ENCODE data around the gene GLP1R. TPM values are rescaled to one million over a fixed set of nuclear protein-coding genes. Genes with fewer than 3 reads are reported as not detected.
"Not testable (repeated sequence)": the region's sequence is repeated elsewhere in the genome, so short reads cannot be mapped to it uniquely, and the experiment has no call there.

Gene GLP1R
- total RNA-seq, 2 experiments from 2014 or later, result 0.70 to 0.94 TPM

DNA sequence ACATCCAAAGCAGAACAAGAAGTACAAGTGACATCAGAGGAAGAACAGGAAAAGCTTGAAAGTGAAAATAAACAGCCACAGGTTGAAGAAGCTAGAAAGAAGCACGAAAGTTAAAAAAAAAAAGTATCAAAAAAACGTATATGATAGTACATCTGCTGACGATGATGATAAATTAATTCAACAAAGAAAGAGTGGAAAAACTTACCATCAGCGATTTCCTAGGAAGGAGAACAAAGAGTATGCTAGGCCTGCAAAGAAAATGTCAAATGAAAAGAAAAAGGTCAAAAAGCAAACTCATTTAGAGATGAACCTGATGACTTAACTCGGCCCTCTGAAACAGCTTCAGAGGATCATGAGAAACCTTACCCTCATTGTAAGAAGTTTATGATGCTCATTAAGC, 62.7 kb downstream of the GLP1R start:
- no peaks in the 10 kb centered on the region for H3K27me3 Mint-ChIP-seq
- peak overlapping the region; percentile 85 for H3K4me3 Mint-ChIP-seq
- peak overlapping the region; percentile 99 for H3K27ac Mint-ChIP-seq
- intact Hi-C loops (cut with DNase I, micrococcal nuclease), result loop anchor here (1.0 to 10.0 kb wide), 8 partner anchors 42 to 1616 kb away; partner anchors contain the start of genes CCDC167 (in 1 of the 2), KCNK5 (in 1 of the 2), KIF6 (in 1 of the 2) and MOCS1 (in 1 of the 2)
- no peak for DNase-seq
- no peaks in the 10 kb centered on the region for H3K9me3 Mint-ChIP-seq (ENCODE audit: low read depth)
- ChIA-PET CTCF (interaction anchor here (0.6 to 2.2 kb wide), 10 partner anchors 9 to 239 kb away, joined by 3 to 18 read pairs (median 5); no protein-coding TSS in a partner anchor), POLR2A (interaction anchor here (0.7 to 1.9 kb wide), 3 partner anchors 138 to 192 kb away, joined by 3 to 9 read pairs (median 3); no protein-coding TSS in a partner anchor)
- peaks cover 81% of the 10 kb centered on the region for H3K4me1 Mint-ChIP-seq
- peak; percentile 28 for ATAC-seq
- H3K36me3 Mint-ChIP-seq (ENCODE audit: low read depth), result peaks cover 41% of the 10 kb centered on the region

GRCh38 chr6:39113788-39114187, 65.2 kb downstream of the GLP1R start:
- H3K4me3 Mint-ChIP-seq, result peak overlapping the region; percentile 85
- H3K27me3 Mint-ChIP-seq, result no peaks in the 10 kb centered on the region
- ATAC-seq (no peak), DNase-seq (no peak)
- H3K27ac Mint-ChIP-seq, result peak overlapping the region; percentile 98
- H3K4me1 Mint-ChIP-seq, result peaks cover 75% of the 10 kb centered on the region
- H3K9me3 Mint-ChIP-seq (ENCODE audit: low read depth), result peaks cover 3% of the 10 kb centered on the region
- ChIA-PET POLR2A (interaction anchor here (1.5 kb wide), 1 partner anchor 11 kb away, joined by 3 read pairs; no protein-coding TSS in a partner anchor), CTCF (interaction anchor here (1.1 to 1.5 kb wide), 2 partner anchors 12 to 46 kb away, joined by 3 to 6 read pairs; no protein-coding TSS in a partner anchor)
- intact Hi-C loops (cut with DNase I, micrococcal nuclease), result loop anchor here (1.0 to 10.0 kb wide), 11 partner anchors 11 to 1959 kb away; partner anchors contain the start of genes BTBD9 (in 1 of the 2), CCDC167 (in 1 of the 2), GLO1 (in 1 of the 2) and KCNK5 (in 1 of the 2)
- H3K36me3 Mint-ChIP-seq (ENCODE audit: low read depth), result peaks cover 27% of the 10 kb centered on the region

DNA sequence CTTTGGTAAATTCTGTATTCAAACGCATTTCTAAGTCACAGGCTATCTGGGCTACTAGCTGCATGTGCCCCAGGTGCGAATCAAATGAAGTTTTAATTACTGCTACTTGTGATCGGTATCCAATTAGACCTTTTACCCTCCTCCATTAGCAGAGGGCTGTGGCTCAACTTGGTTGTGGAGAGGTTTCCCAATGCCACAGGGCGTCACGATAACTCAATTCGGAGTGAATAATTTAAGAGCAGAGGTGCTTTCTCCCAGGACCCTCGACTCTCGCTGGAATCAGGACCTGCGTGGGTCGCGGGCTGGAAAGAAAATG, 65.8 kb downstream of the GLP1R start:
- peak; percentile 6 for ATAC-seq

DNA sequence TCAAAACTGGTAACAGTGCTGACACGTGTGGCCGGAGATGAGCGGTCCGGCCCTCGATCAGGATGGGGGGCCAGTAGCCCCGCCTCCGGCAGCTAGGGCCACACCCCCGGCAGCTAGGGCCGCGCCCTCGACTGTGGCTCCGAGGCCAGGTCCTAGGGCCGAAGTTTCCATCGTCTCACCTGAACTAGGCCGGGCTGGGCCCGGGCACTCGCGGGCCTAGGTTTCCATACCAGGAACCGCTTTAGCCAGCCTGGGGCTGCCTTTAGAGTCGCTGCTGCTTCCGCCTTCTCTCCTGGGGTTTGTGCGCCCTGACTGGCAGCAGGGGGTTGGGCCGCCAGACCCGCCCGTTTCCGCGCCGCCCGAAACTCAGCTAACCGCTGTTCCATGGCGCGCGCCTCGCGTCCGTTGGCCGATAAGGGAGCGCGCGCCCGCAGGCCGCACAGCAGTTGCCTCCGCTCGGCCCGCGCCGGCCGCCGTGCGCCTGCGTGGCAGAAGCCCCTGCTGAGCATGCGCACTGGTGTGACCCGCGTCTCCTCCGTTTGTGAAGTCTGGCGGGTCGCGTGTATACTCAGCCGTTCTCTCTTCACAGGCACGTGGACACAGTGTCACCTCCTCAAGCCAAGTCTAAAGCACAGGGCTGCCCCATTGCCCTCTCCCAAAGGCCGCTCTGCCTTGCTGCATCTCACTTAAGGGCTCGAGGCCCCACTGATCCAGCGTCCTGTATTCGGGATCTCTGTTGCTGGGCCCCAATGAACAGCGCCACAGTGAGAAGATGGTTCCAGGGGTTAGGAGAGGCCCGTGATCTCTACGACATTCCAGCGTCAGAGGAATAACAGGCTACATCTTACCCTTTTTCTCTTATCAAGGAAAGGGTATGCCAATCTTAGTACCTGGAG, 66.4 kb downstream of the GLP1R start, which contains the start of gene SAYSD1:
Gene SAYSD1, minus strand, starts transcription at position 483 of the 896 bp plus-strand sequence. Its CDS starts 97 bp downstream, at position 386.
- Mint-ChIP-seq H3K36me3 (ENCODE audit: low read depth) (peaks cover 15% of the 10 kb centered on the region), H3K27ac (peak within 1 kb of the TSS; percentile 98), H3K4me1 (peaks cover 63% of the 10 kb centered on the region), H3K9me3 (ENCODE audit: low read depth) (peaks cover 3% of the 10 kb centered on the region), H3K4me3 (peak within 1 kb of the TSS; percentile 85), H3K27me3 (no peaks in the 10 kb centered on the region)
- peak; percentile 77 for ATAC-seq
- ChIA-PET POLR2A (interaction anchor here (0.6 kb wide), 1 partner anchor 113 kb away, joined by 3 read pairs; no protein-coding TSS in a partner anchor), CTCF (interaction anchor here (0.8 to 1.5 kb wide), 5 partner anchors 9 to 83 kb away, joined by 4 to 6 read pairs (median 5); no protein-coding TSS in a partner anchor)
- intact Hi-C loops (cut with DNase I, micrococcal nuclease), result loop anchor here (1.0 to 10.0 kb wide), 12 partner anchors 38 to 1957 kb away; partner anchors contain the start of genes KCNK5 (in 2 of the 2), BTBD9 (in 1 of the 2), CCDC167 (in 1 of the 2) and GLO1 (in 1 of the 2)
- peak; percentile 96 for DNase-seq

More for the DNA sequence above, 65.8 kb downstream of the GLP1R start:
- no peaks in the 10 kb centered on the region for H3K27me3 Mint-ChIP-seq
- H3K4me1 Mint-ChIP-seq, result peaks cover 70% of the 10 kb centered on the region
- H3K27ac Mint-ChIP-seq, result peak overlapping the region; percentile 98
- POLR2A ChIA-PET, result interaction anchor here (0.6 to 1.5 kb wide), 2 partner anchors 12 to 113 kb away, joined by 3 read pairs; no protein-coding TSS in a partner anchor
- H3K4me3 Mint-ChIP-seq, result peak overlapping the region; percentile 85
- H3K9me3 Mint-ChIP-seq (ENCODE audit: low read depth), result peaks cover 3% of the 10 kb centered on the region
- DNase-seq, result no peak
- intact Hi-C loops (cut with DNase I, micrococcal nuclease), result loop anchor here (1.0 to 10.0 kb wide), 10 partner anchors 62 to 1958 kb away; partner anchors contain the start of genes BTBD9 (in 1 of the 2), CCDC167 (in 1 of the 2), GLO1 (in 1 of the 2) and KCNK5 (in 1 of the 2)
- peaks cover 21% of the 10 kb centered on the region for H3K36me3 Mint-ChIP-seq (ENCODE audit: low read depth)
- CTCF ChIA-PET, result interaction anchor here (0.8 to 1.5 kb wide), 5 partner anchors 9 to 83 kb away, joined by 3 to 6 read pairs (median 4); no protein-coding TSS in a partner anchor

DNA sequence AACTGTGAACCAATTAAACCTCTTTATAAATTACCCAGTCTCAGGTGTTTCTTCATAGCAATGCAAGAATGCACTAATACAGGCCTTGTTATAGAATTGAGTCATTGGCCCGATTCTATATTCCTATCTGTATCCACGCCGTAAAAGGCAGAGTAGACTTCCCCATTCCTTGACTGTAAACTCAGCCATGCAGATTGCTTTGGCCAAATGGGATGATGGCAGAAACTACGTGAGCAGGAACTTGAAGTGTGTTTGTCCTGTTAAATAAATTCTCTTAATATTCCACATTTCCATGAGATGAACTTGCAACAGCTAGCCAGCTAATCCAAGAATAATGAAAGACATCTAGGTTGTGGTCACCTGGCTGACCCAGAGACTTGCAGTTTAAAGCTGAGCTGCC, 70.3 kb downstream of the GLP1R start:
- Mint-ChIP-seq H3K4me1 (peaks cover 25% of the 10 kb centered on the region), H3K27ac (no peak overlapping the region), H3K9me3 (ENCODE audit: low read depth) (peaks cover 3% of the 10 kb centered on the region), H3K4me3 (no peak overlapping the region), H3K27me3 (no peaks in the 10 kb centered on the region), H3K36me3 (ENCODE audit: low read depth) (peaks cover 1% of the 10 kb centered on the region)
- no peak for DNase-seq
- intact Hi-C loops (cut with DNase I, micrococcal nuclease), result loop anchor here (10.0 kb wide), 5 partner anchors 244 to 1624 kb away; partner anchors contain the start of genes CCDC167 (in 1 of the 2), KIF6 (in 1 of the 2) and MOCS1 (in 1 of the 2)
- ChIA-PET CTCF (interaction anchor here (0.6 to 1.0 kb wide), 2 partner anchors 16 to 187 kb away, joined by 3 read pairs; no protein-coding TSS in a partner anchor), POLR2A (no interaction called here)
- no peak for ATAC-seq

DNA sequence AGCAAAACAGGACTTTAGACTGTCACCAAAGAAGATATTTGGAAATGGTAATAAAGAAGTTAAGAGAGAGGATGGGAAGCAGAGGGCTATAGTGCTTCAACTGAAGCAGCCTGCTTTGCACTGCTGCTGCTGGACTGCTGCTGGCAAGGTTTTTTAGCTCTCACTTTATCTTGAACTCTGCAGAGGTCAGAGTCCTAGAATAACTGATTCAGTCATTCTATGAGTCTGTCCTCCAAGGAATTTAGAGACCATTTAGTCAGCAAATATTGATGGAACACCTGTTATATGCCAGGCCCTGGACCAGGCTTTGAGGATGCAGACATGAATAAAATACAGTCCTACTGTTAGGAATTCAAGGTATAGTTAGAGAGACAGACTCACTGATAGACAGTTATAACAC, 75.5 kb downstream of the GLP1R start:
- H3K9me3 Mint-ChIP-seq (ENCODE audit: low read depth), result no peaks in the 10 kb centered on the region
- ChIA-PET POLR2A (no interaction called here), CTCF (interaction anchor here (1.0 kb wide), 1 partner anchor 9 kb away, joined by 4 read pairs; the partner anchor contains the start of gene SAYSD1)
- ATAC-seq, result no peak
- no peak for DNase-seq
- intact Hi-C loops (cut with DNase I, micrococcal nuclease), result no loop called here
- no peak overlapping the region for H3K27ac Mint-ChIP-seq
- peaks cover 4% of the 10 kb centered on the region for H3K27me3 Mint-ChIP-seq
- H3K4me1 Mint-ChIP-seq, result no peaks in the 10 kb centered on the region
- no peak overlapping the region for H3K4me3 Mint-ChIP-seq
- no peaks in the 10 kb centered on the region for H3K36me3 Mint-ChIP-seq (ENCODE audit: low read depth)

- Mint-ChIP-seq H3K4me3 (no peak overlapping the region), H3K36me3 (ENCODE audit: low read depth) (peaks cover 2% of the 10 kb centered on the region), H3K27me3 (peaks cover 11% of the 10 kb centered on the region), H3K4me1 (no peaks in the 10 kb centered on the region), H3K27ac (no peak overlapping the region), H3K9me3 (ENCODE audit: low read depth) (peaks cover 2% of the 10 kb centered on the region)
- ChIA-PET POLR2A (interaction anchor here (0.5 kb wide), 1 partner anchor 128 kb away, joined by 8 read pairs; no protein-coding TSS in a partner anchor), CTCF (interaction anchor here (0.6 to 1.5 kb wide), 6 partner anchors 32 to 493 kb away, joined by 3 to 4 read pairs (median 3); no protein-coding TSS in a partner anchor)
- ATAC-seq, result no peak
- no peak for DNase-seq
- intact Hi-C loops (cut with DNase I, micrococcal nuclease), result no loop called here
Measured at GRCh38 chr6:39128106-39128505, 79.5 kb downstream of the GLP1R start.

DNA sequence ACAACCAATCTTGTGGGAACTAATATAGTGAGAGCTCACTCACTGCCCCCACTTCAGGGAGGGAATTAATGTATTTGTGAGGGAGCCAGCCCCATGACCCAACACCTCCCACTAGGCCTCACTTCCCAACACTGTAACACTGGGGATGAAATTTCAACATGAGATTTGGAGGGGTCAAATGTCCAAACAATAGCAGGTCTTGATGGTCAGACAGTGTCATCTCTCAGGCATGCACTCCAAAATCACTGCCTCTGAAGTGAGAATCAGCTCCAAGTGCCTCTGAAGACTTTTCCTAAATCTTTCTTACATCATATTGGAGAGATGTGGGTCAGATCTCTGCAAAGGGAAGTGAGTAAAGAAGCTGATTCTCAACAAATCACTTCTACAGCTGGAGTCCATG, 80.3 kb downstream of the GLP1R start:
- peaks cover 2% of the 10 kb centered on the region for H3K9me3 Mint-ChIP-seq (ENCODE audit: low read depth)
- peaks cover 2% of the 10 kb centered on the region for H3K36me3 Mint-ChIP-seq (ENCODE audit: low read depth)
- intact Hi-C loops (cut with DNase I, micrococcal nuclease), result no loop called here
- no peak overlapping the region for H3K4me3 Mint-ChIP-seq
- H3K4me1 Mint-ChIP-seq, result no peaks in the 10 kb centered on the region
- ChIA-PET CTCF (interaction anchor here (0.6 to 1.5 kb wide), 2 partner anchors 31 to 179 kb away, joined by 3 to 4 read pairs; no protein-coding TSS in a partner anchor), POLR2A (no interaction called here)
- DNase-seq (no peak), ATAC-seq (no peak)
- no peak overlapping the region for H3K27ac Mint-ChIP-seq
- peaks cover 11% of the 10 kb centered on the region for H3K27me3 Mint-ChIP-seq

GRCh38 chr6:39130691-39131090, 82.1 kb downstream of the GLP1R start:
- ChIA-PET POLR2A (interaction anchor here (0.7 kb wide), 1 partner anchor 179 kb away, joined by 3 read pairs; no protein-coding TSS in a partner anchor), CTCF (interaction anchor here (0.6 to 0.7 kb wide), 2 partner anchors 35 to 40 kb away, joined by 3 read pairs; no protein-coding TSS in a partner anchor)
- ATAC-seq (no peak), DNase-seq (no peak)
- no peaks in the 10 kb centered on the region for H3K4me1 Mint-ChIP-seq
- H3K36me3 Mint-ChIP-seq (ENCODE audit: low read depth), result peaks cover 2% of the 10 kb centered on the region
- peaks cover 10% of the 10 kb centered on the region for H3K27me3 Mint-ChIP-seq
- no peak overlapping the region for H3K27ac Mint-ChIP-seq
- no peak overlapping the region for H3K4me3 Mint-ChIP-seq
- peaks cover 2% of the 10 kb centered on the region for H3K9me3 Mint-ChIP-seq (ENCODE audit: low read depth)
- intact Hi-C loops (cut with DNase I, micrococcal nuclease), result no loop called here

GRCh38 chr6:39134761-39135160, 86.2 kb downstream of the GLP1R start:
- POLR2A ChIA-PET; H3K27me3 Mint-ChIP-seq; H3K36me3 Mint-ChIP-seq (ENCODE audit: low read depth); CTCF ChIA-PET; H3K27ac Mint-ChIP-seq; DNase-seq; intact Hi-C loops (cut with DNase I, micrococcal nuclease); ATAC-seq; H3K4me1 Mint-ChIP-seq; H3K4me3 Mint-ChIP-seq: not testable (repeated sequence)
- H3K9me3 Mint-ChIP-seq (ENCODE audit: low read depth), result peaks cover 14% of the 10 kb centered on the region

Data from activated CD4-positive, alpha-beta T cell treated with anti-CD3 and anti-CD28 coated beads for 36 hours (primary cell).